OCI-LY3 (cell line): ENCODE measurements around the gene CYTIP.

Experiments used
- CTCF ChIP-seq: fragments of 200-600, 300-600 bp; sonication (generic); IDR thresholded peaks from 2 replicates; pipeline ENCODE4 v1.5.1; 2014; ENCODE audit warnings: antibody characterized with exemption, low read length, low read depth
- EZH2phosphoT487 ChIP-seq: fragments of 200-600 bp; shearing (Covaris generic); IDR thresholded peaks from 2 replicates; pipeline ENCODE4 v1.6.1; 2018; ENCODE audit warnings: antibody characterized with exemption, mixed run types, low read depth

- no peak for TF ChIP-seq CTCF
- no peak for TF ChIP-seq EZH2phosphoT487
Observed at GRCh38 chr2:157442636-157443035, 1.3 kb downstream of the CYTIP start.
